Retinal pigment epithelial cell (primary cell): ENCODE data around the gene PRKCZ.
"Not testable (repeated sequence)": the region's sequence is repeated elsewhere in the genome, so short reads cannot be mapped to it uniquely, and the experiment has no call there.

Source experiments
- DNase-seq: peaks from one replicate; pipeline ENCODE4 v3.0.0-alpha.2; 2010; ENCODE audit warnings: low read depth
- H3K4me3 ChIP-seq: 2 replicates; pipeline ENCODE4 v1.5.1; 2011; ENCODE audit warnings: mild to moderate bottlenecking, low read length, control low read depth, moderate library complexity
- TF ChIP-seq, protein P1 (sequence below): conservative IDR thresholded peaks from 2 replicates; pipeline ENCODE4 v1.5.1; 2011; ENCODE audit warnings: low read depth, low read length, control low read depth, inconsistent platforms

Gene PRKCZ

GRCh38 chr1:2115008-2115641, 64.9 kb downstream of the PRKCZ start:
- DNase-seq = no peak

DNA sequence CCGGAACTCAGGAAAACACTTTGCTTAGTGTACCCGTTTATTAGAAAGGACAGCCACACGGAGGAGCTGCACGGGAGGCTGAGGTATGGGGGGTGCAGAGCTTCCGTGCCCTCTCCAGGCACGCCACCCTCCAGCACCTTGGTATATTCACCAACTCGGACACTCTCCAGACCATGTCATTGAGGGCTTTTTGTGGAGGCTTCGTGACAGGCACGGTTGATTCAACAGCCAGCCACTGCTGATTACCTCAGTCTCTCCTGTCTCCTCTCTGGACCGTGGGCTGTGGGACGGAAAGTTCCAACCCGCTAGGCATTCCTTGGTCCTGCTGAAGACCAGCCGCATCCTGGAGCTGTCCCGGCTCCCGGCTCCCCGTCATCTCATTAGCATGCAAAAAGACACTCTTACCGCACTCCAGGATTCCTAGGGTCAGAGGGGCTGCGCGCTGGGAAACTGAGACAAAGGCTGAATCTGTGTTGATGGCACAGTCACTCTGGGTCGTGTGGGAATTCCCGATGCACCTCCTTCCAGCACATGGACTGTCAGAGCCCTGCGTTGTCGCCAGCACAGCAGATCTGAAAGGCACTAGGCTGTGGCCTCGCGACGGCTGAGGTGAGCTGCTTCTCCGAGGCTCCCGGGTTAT, 65.6 kb downstream of the PRKCZ start:
- TF ChIP-seq, protein P1, sequence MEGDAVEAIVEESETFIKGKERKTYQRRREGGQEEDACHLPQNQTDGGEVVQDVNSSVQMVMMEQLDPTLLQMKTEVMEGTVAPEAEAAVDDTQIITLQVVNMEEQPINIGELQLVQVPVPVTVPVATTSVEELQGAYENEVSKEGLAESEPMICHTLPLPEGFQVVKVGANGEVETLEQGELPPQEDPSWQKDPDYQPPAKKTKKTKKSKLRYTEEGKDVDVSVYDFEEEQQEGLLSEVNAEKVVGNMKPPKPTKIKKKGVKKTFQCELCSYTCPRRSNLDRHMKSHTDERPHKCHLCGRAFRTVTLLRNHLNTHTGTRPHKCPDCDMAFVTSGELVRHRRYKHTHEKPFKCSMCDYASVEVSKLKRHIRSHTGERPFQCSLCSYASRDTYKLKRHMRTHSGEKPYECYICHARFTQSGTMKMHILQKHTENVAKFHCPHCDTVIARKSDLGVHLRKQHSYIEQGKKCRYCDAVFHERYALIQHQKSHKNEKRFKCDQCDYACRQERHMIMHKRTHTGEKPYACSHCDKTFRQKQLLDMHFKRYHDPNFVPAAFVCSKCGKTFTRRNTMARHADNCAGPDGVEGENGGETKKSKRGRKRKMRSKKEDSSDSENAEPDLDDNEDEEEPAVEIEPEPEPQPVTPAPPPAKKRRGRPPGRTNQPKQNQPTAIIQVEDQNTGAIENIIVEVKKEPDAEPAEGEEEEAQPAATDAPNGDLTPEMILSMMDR = no peak
- DNase-seq = no peak
- H3K4me3 ChIP-seq = no peak overlapping the region

More at GRCh38 chr1:2115008-2115641, 64.9 kb downstream of the PRKCZ start:
- TF ChIP-seq, protein P1 = no peak
- no peak overlapping the region for H3K4me3 ChIP-seq

DNA sequence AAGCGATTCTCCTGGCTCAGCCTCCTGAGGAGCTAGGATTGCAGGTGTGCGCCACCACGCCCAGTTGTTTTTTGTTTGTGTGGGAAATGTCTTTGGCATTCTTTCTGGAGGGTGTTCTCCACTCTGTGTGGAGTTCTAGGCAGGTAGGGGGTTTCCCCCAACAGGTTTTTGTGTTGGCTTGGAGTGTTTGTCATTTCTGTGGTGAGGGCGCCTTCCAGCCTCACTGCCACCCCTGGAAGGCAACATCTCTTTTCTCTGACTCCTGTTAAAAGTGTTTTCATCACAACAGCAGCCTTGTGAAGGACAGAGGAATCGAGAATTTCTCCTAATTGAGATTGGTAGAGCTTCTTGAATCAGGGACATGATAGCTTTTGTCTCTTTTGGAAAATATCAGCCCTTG, 69.7 kb downstream of the PRKCZ start:
- H3K4me3 ChIP-seq = no peak overlapping the region
- DNase-seq = no peak
- TF ChIP-seq, protein P1 = no peak

DNA sequence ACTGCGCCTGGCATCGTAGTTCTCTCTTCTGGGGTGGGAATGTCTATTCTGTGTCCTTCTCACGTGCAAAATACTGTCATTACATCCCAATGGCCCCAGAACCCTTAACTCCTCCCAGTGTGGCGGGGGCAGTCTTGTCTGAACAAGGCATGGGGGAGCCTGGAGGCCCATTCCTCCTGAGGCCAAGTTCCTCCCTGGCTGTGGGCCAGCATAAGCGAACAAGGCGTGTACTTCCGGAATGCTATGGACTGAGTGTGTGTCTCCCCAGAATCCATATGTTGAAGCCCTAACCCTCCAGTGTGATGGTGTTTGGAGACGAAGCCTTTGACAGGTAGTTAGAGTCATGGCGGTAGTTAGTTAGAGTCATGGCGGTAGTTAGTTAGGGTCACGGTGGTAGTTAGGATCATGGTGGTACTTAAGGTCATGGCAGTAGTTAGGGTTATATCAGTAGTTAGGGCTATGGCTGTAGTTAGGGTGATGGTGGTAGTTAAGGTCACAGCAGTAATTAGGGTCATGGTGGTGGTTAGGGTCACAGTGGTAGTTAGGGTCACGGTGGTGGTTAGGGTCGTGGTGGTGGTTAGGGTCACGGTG, 71.0 kb downstream of the PRKCZ start:
- TF ChIP-seq, protein P1 = no peak
- H3K4me3 ChIP-seq = no peak overlapping the region
- no peak for DNase-seq

DNA sequence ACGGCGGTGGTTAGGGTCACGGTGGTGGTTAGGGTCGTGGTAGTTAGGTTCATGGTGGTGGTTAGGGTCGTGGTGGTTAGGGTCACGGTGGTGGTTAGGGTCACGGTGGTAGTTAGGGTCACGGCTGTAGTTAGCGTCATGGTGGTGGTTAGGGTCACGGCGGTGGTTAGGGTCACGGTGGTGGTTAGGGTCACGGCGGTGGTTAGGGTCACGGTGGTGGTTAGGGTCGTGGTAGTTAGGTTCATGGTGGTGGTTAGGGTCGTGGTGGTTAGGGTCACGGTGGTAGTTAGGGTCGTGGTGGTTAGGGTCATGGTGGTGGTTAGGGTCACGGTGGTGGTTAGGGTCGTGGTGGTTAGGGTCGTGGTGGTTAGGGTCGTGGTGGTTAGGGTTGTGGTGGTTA, 71.6 kb downstream of the PRKCZ start:
- not testable (repeated sequence) for H3K4me3 ChIP-seq, DNase-seq

DNA sequence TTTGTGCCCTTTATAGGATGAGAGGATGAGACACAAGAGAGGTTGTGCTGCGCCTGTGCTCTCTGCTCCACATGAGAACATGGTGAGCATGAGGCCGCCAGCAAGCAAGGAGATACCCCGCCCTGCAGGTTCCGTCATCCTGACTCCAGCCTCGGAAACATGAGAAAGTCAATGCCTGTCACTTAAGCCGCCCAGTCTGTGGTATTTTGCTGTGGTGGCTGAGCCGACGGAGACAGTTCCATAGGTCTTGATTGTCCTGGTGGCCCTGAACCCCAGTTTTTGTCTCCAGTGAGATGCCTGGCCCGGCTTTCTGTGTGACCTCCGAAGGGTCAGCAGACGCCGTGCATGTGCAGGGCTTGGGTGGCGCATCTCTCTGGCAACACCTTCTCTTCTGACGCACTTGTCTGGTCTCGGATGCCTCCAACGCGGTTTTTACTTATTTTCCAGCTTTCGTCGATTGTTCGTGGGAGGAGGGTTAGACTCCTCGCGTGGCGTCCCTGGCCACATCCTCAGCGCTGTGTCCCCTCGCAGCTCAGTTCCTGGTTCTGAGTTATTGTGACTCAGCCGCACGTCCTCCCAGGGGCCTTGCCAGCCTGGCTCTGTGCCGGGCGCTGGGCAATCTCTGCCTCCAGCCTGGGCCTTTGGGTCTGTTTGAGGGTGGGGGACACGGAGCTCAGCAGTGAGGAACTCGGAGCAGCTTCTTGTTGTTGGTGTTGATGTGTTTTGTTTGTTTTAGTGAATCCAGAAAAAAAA, 74.4 kb downstream of the PRKCZ start:
- H3K4me3 ChIP-seq = no peak overlapping the region
- no peak for DNase-seq
- TF ChIP-seq, protein P1 = no peak
